ENCODE results near the gene GALNTL6. TPM values are rescaled to one million over a fixed set of nuclear protein-coding genes. Genes with fewer than 3 reads are reported as not detected.

Gene GALNTL6
- total RNA-seq, 1 experiment from 2014 or later, result not detected

DNA sequence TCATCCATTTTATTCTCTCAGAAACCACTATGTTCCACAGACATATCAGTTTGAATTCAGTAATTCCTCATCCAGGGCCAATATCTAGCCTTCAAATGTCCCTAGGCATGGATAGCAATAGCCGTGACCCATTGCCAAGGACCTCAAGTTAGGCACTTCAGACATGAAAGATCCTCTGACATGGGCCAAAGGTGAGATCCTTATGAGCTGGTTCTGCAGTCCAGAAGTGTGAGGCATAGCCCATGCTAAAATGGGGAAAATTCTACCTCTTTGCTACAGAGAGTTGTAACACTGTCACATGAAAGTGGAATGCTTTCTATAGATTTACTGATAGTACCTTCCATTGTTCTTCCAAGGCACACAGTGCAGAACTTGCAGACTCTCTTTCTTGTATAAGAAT is 1005.7 kb downstream of the GALNTL6 start:
- Histone ChIP-seq H3K9me3 (ENCODE audit: control insufficient read depth in 1 of 2, insufficient read depth in 1 of 2, low read depth in 1 of 2, low read length in 2 of 2) (no peaks in the 10 kb centered on the region), H3K36me3 (ENCODE audit: control insufficient read depth in 1 of 2, insufficient read depth in 2 of 2, low read length in 2 of 2) (no peaks in the 10 kb centered on the region), H3K4me2 (ENCODE audit: low read length) (no peak overlapping the region), H3K4me1 (ENCODE audit: control insufficient read depth in 1 of 2, insufficient read depth in 2 of 2, low read length in 2 of 2) (no peaks in the 10 kb centered on the region), H3K79me2 (ENCODE audit: insufficient read depth, low read length) (no peaks in the 10 kb centered on the region), H3K9ac (ENCODE audit: low read length) (no peak overlapping the region), H3K27ac (ENCODE audit: low read depth, low read length) (no peak overlapping the region), H3K27me3 (ENCODE audit: insufficient read depth, low read length) (no peaks in the 10 kb centered on the region), H2AFZ (ENCODE audit: low read depth, low read length, poor library complexity, severe bottlenecking) (no peak overlapping the region), H3K9me2 (ENCODE audit: insufficient read depth) (no peaks in the 10 kb centered on the region), H3K4me3 (replicated peaks in 1 of 2; ENCODE audit: low read depth in 1 of 2, low read length in 2 of 2) (no peak overlapping the region), H4K20me1 (ENCODE audit: insufficient read depth) (no peaks in the 10 kb centered on the region)
- ChIA-PET POLR2A (no interaction called here), RAD21 (ENCODE audit: low non-redundant PET in 1 of 2, low total read pairs in 2 of 2, uncharacterized antibody in 2 of 2, unreplicated experiment in 2 of 2) (no interaction called here), CTCF (no interaction called here)
- TF ChIP-seq FOSL1 (IDR thresholded peaks at IDR 0.05; ENCODE audit: low read depth) (no peak), SIN3A (IDR thresholded peaks at IDR 0.05; ENCODE audit: low read depth) (no peak), ELF1 (IDR thresholded peaks at IDR 0.05; ENCODE audit: borderline replicate concordance, low read depth) (no peak), POLR2AphosphoS5 (IDR thresholded peaks at IDR 0.05; ENCODE audit: low read depth, low read length) (no peak), RAD21 (IDR thresholded peaks at IDR 0.05; ENCODE audit: low read depth) (no peak), EZH2phosphoT487 (IDR thresholded peaks at IDR 0.05; ENCODE audit: borderline replicate concordance) (no peak), YY1 (IDR thresholded peaks at IDR 0.05; ENCODE audit: extremely low read depth, insufficient replicate concordance, low read depth, low read length) (no peak), POLR2A (IDR thresholded peaks at IDR 0.05; ENCODE audit: borderline replicate concordance, extremely low read depth, insufficient read depth, insufficient read length) (no peak), SRF (IDR thresholded peaks at IDR 0.05; ENCODE audit: low read depth) (no peak), TCF7L2 (IDR thresholded peaks at IDR 0.05; ENCODE audit: borderline replicate concordance, extremely low read depth, insufficient read depth, insufficient read length) (no peak), ZFX (IDR thresholded peaks at IDR 0.05) (no peak)
- TF ChIP-seq, protein P1, sequence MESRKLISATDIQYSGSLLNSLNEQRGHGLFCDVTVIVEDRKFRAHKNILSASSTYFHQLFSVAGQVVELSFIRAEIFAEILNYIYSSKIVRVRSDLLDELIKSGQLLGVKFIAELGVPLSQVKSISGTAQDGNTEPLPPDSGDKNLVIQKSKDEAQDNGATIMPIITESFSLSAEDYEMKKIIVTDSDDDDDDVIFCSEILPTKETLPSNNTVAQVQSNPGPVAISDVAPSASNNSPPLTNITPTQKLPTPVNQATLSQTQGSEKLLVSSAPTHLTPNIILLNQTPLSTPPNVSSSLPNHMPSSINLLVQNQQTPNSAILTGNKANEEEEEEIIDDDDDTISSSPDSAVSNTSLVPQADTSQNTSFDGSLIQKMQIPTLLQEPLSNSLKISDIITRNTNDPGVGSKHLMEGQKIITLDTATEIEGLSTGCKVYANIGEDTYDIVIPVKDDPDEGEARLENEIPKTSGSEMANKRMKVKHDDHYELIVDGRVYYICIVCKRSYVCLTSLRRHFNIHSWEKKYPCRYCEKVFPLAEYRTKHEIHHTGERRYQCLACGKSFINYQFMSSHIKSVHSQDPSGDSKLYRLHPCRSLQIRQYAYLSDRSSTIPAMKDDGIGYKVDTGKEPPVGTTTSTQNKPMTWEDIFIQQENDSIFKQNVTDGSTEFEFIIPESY (IDR thresholded peaks at IDR 0.05; ENCODE audit: extremely low read depth, insufficient replicate concordance, low read length), result no peak
- TF ChIP-seq, protein P2, sequence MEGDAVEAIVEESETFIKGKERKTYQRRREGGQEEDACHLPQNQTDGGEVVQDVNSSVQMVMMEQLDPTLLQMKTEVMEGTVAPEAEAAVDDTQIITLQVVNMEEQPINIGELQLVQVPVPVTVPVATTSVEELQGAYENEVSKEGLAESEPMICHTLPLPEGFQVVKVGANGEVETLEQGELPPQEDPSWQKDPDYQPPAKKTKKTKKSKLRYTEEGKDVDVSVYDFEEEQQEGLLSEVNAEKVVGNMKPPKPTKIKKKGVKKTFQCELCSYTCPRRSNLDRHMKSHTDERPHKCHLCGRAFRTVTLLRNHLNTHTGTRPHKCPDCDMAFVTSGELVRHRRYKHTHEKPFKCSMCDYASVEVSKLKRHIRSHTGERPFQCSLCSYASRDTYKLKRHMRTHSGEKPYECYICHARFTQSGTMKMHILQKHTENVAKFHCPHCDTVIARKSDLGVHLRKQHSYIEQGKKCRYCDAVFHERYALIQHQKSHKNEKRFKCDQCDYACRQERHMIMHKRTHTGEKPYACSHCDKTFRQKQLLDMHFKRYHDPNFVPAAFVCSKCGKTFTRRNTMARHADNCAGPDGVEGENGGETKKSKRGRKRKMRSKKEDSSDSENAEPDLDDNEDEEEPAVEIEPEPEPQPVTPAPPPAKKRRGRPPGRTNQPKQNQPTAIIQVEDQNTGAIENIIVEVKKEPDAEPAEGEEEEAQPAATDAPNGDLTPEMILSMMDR (IDR thresholded peaks at IDR 0.05 in 2 of 3, conservative IDR thresholded peaks at IDR 0.05 in 1 of 3; ENCODE audit: borderline replicate concordance in 1 of 3, insufficient read depth in 1 of 3, low read depth in 2 of 3, low read length in 2 of 3), result no peak
- TF ChIP-seq, protein P3, sequence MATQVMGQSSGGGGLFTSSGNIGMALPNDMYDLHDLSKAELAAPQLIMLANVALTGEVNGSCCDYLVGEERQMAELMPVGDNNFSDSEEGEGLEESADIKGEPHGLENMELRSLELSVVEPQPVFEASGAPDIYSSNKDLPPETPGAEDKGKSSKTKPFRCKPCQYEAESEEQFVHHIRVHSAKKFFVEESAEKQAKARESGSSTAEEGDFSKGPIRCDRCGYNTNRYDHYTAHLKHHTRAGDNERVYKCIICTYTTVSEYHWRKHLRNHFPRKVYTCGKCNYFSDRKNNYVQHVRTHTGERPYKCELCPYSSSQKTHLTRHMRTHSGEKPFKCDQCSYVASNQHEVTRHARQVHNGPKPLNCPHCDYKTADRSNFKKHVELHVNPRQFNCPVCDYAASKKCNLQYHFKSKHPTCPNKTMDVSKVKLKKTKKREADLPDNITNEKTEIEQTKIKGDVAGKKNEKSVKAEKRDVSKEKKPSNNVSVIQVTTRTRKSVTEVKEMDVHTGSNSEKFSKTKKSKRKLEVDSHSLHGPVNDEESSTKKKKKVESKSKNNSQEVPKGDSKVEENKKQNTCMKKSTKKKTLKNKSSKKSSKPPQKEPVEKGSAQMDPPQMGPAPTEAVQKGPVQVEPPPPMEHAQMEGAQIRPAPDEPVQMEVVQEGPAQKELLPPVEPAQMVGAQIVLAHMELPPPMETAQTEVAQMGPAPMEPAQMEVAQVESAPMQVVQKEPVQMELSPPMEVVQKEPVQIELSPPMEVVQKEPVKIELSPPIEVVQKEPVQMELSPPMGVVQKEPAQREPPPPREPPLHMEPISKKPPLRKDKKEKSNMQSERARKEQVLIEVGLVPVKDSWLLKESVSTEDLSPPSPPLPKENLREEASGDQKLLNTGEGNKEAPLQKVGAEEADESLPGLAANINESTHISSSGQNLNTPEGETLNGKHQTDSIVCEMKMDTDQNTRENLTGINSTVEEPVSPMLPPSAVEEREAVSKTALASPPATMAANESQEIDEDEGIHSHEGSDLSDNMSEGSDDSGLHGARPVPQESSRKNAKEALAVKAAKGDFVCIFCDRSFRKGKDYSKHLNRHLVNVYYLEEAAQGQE (IDR thresholded peaks at IDR 0.05; ENCODE audit: low read depth), result no peak
- no TSS peak for BruUV-seq (replicated peaks)
- intact Hi-C loops (cut with micrococcal nuclease), result no loop called here
- ATAC-seq (no peak), DNase-seq (ENCODE audit: low read depth, low spot score) (no peak)
